Stimulated activated CD8-positive, alpha-beta memory T cell treated with anti-CD3 and anti-CD28 coated beads, Interleukin-2, amount 100 ng/mL, for 1 hour (primary cell): ENCODE measurements around the gene SKOR1.

Experiments used
- DNase-seq, 2 donors: peaks; one replicate each; pipeline ENCODE4 v3.0.0-alpha.2; 2020; ENCODE audit warnings: low read depth in 2 of 2

Gene SKOR1

DNA sequence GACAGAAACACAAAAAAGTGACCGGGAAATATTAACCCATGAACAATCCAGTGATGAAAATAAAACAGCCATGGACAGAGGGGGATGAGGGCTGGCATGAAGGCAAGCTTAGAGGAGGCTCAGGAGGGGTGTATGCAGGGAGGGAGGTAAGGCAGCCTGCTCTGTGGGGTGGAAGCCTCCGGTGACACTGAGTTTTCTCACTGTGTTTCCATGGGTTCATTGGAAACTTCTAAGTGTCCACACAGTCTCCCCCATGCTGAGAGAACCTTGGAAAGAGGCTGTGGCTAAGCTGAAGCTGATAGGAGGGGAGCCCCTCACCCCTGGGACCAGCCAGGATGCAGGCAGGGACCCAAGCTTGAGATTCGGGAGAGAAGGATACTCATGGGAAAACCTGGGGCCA, 6.8 kb upstream of the SKOR1 start:
- no peak for DNase-seq

DNA sequence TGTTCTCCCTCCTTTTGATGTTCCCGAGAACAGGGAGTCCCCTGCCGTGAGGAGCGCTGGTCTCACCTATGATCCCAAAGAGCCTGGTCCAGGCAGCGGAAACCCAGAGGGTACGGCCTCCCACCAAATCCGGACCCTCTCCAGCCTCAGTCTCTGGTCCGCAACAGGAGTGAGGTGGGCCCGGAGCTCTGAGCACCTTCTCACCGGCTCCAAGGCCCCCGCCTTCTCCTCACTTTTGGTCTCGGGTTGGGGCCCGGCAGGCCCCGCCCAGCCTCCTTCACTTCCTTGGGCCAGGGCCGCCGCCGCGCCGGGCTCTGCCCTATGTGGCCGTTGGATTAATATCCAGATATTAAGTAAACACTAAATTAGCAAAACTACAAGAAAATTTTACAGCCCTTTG, 5.7 kb upstream of the SKOR1 start:
- DNase-seq, result no peak

DNA sequence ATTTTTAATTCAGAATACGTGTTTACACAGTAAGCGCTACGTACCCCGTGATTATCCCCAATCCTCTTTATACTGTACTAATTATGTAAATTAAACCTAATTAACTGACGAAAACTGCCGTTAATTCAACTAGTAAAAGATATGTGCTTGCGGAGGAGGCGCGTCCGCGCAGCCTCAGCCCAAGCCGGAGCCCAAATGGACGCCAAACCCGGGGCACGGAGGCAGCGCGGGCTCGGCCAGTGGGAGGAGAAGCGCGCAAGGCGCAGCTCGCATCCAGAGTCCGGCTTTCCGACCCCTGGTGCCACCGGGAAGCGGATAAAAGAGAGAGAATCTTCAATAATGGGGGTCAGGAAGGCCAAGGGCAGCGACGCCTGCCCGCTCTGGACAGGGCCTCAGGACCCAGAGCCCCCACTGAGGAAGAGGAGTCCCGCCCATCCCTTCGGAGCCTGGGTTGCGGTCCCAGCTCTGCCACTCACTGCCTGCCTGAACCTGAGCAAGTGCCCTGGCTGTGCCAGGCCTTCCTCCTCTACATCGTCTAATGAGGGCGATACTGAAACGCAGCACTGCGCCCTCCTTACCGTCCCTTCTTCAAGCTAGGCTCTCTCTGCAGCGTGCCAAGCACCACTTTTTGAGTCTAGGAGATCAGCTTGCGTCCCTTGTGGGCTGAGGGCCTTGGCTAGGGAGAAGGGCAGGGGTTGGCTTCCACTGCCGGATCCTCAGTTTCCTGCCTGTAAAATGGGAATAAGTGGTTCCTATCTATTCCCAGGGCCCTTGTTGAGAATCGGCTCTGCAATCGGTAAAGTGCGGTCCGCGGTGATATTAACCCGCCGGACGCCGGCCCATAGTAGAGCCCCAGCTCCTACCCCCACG, 5.0 kb upstream of the SKOR1 start:
- DNase-seq, result no peak

DNA sequence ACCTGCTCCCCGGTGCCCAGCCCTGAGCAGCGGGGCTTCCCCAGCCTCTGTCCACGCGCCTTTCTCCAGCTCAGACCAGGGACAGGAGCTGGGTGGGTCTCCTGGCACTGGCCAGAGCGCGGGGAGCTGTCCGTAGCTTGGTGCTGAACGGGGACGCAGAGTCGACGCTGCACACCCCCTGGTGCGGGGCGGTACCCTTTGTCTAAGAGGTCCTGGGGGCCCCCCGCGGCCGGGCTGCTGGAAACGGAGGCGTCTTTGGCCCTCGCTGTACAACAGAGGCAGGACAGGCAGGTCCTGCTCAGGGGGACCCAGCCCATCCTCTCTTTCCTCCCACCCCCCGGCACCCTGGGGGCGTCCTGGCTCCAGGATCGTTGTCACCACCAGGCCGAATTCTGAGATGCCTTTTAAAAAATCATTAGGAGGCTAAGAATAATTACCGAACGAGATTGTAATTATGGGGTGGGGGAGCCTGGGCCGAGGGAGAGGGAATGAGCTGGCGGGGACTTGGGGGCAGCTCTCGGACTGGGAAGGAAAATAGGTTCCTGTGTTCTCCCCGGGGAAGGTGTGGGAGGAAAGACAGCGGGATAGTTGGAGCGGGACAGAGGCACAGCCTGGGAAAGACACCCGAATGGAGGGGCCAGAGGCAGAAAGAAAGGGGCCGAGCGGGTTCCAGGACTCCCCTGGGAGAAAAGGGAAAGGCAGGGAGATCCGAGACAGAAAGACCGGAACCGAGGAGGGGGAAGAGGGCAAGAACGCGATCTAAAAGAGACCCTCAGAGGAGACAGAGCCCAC, 4.1 kb upstream of the SKOR1 start:
- DNase-seq, result no peak

DNA sequence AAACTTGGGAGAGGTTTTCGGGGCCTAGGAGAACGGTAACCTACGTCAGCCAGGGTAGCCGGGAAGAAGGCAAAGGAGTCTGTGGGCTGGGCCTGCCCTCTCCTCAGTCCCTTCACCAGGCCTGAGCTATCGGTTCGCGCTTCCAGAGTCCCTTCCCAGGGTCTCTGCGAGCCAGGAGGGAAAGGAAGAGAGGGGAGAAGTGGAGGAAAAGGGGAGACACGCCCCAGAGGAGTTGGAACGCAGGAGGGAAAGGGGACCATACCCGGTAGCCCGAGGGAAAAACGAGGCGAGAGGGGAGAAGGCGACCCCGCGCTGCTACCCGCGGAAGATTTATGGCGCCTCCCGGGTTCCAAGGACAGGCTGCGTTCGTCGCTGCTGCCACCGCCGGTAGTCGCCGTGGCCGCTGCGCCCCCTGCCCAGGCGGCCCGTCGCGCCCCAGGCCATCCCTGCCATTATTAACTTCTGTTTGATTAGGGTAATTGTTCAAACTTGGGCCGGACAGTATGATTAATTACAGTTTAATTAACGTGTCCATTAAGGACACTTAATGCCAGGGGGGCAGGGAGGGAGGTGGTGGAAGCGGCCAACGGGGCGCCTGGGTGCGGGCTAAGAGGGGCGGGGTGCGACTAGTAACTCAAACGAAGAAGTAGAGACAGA, 3.4 kb upstream of the SKOR1 start:
- no peak for DNase-seq

DNA sequence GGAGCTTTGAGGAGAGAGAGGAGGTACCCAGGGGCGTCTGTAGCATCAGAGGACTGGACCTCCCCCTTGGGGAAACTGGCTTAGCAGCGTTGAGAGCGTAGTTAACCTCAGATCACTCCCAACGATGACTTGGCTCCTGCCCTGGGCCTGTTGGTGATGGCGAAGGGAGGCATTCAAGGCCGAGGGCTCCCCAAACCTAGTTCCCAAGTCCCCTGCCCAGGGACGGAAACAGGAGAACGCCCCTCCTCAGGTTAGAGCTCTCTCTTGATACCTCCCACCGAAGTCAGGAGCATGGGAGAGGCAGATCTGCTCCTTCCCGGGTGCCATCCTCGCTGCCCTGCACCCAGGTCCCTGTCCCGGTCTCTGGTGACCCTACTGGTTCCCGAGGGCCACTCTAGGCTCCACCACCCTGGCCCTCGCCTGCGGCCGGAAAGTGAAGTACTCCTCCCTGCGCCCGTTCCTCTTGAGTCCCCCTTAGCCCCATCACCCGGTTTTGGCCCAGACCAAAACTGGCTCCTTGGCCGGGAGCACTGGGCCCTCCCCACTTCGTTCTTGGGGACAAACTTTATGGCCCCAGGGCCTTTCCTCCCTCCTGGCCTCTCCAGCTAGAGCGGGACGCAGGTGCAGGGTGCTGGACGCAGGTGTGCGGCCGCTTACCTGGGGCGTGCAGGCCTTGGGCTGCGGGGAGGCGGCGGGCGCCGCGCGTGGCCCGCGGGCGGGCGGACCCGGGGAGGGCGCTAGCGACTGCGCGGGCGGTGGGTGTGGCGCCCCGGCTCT, 2.6 kb upstream of the SKOR1 start:
- DNase-seq, result no peak

DNA sequence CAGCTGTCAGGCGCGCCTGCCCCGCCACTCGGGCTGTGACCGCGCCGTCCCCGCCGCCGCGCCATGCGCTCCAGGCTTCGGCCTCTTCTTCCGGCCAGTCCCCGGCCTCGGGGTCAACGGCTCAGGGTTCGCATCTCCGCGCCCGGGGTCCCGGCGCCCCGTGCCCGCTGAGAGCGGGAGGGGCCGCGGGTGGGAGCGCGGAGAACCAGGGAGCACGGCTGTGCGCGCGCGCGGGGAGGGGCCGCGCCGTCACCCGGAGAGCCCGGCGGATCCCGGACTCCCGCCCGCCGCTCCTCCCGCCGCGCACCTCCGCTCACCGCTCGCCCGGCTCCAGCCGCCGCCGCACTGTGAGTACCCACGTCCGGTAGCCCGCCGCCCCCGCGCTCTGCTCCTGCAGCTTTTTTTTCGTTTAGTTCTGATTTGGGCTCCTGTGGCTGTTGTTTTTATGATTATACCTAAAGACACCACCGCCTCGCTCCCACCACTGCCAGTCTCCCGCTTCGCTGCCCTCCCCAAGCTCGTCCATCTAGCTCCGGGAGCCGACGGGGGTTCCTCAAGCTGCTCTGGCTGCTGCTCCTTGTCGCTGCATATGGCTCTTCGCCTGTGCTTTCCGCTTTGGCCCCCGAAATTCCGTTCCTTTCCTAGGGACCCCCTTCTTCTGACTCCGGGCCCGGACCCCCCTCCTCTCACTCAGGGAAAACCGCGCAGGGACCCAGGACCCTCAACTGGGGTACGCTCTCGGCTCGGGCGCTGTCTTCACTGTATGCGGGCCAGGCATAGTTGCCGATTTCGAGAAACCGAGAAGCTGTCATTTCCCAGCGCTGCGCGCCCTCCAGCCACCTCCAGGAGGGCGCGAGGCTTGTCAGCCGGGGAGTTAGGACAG, 1.8 kb upstream of the SKOR1 start:
- DNase-seq, result no peak

DNA sequence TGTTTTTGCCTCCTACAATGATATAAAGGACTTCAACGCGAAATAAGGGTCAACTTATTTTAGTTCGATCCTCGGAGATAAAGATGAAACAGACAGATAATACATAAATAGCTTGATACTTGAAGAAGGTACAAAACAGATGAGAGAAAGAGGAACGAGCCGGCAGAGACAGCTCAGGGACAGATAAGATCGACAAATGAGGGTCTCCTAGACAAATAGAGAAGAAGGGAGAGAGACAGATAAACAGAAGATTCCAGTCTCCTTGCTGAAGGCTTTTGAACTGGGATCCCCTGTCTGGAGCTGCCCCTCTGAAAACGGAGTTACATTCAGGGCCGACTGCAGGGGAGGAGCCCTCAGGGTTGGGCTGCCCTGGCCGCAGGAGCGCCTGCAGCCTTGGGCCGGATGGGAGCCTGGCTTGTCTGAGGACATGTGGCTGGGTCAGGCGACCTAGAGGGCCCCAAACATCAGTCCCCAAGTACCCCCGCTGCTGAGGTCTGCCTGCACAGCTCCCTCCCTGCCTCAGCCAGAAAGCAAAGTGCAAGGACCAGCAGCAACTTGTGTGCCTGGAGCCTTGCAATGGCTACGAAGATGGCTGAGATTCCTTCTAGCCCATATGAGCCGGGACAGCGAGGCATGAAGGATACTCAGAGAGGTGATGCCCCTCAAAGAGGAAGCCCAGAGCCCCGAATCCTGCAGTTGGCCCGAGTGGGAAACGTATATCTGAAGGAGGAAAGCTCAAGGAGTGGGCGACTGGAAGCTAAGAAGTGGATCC, 926 bp upstream of the SKOR1 start:
- no peak for DNase-seq

DNA sequence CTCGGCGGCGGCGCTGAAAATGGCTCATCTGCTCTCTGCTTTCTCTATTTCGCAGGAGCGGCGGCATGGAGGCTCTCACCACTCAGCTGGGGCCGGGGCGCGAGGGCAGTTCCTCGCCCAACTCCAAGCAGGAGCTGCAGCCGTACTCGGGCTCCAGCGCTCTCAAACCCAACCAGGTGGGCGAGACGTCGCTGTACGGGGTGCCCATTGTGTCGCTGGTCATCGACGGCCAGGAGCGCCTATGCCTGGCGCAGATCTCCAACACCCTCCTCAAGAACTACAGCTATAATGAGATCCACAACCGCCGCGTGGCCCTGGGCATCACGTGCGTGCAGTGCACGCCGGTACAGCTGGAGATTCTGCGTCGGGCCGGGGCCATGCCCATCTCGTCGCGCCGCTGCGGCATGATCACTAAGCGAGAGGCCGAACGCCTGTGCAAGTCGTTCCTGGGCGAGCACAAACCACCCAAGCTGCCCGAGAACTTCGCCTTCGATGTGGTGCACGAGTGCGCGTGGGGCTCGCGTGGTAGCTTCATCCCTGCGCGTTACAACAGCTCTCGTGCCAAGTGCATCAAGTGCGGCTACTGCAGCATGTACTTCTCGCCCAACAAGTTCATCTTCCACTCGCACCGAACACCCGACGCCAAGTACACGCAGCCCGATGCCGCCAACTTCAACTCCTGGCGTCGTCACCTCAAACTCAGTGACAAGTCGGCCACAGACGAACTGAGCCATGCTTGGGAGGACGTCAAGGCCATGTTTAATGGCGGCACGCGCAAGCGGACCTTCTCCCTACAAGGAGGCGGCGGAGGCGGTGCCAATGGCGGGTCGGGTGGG, 790 bp downstream of the SKOR1 start:
- DNase-seq, result no peak

DNA sequence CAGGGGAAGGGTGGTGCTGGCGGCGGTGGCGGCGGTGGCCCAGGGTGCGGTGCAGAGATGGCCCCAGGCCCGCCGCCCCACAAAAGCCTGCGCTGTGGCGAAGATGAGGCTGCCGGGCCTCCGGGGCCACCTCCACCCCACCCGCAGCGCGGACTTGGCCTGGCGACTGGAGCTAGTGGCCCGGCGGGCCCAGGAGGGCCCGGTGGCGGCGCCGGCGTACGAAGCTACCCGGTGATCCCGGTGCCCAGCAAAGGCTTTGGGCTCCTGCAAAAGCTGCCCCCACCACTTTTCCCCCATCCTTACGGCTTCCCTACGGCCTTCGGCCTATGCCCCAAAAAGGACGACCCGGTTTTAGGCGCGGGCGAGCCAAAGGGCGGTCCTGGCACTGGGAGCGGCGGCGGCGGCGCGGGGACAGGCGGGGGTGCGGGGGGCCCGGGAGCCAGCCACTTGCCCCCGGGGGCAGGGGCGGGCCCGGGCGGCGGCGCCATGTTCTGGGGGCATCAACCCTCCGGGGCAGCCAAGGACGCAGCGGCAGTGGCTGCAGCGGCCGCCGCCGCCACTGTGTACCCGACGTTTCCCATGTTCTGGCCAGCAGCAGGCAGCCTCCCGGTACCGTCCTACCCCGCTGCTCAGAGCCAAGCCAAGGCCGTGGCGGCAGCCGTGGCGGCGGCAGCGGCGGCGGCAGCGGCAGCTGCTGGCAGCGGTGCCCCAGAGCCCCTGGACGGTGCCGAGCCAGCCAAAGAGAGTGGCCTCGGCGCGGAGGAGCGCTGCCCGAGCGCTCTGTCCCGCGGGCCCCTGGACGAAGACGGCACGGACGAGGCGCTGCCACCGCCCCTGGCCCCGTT, 1.6 kb downstream of the SKOR1 start:
- no peak for DNase-seq

DNA sequence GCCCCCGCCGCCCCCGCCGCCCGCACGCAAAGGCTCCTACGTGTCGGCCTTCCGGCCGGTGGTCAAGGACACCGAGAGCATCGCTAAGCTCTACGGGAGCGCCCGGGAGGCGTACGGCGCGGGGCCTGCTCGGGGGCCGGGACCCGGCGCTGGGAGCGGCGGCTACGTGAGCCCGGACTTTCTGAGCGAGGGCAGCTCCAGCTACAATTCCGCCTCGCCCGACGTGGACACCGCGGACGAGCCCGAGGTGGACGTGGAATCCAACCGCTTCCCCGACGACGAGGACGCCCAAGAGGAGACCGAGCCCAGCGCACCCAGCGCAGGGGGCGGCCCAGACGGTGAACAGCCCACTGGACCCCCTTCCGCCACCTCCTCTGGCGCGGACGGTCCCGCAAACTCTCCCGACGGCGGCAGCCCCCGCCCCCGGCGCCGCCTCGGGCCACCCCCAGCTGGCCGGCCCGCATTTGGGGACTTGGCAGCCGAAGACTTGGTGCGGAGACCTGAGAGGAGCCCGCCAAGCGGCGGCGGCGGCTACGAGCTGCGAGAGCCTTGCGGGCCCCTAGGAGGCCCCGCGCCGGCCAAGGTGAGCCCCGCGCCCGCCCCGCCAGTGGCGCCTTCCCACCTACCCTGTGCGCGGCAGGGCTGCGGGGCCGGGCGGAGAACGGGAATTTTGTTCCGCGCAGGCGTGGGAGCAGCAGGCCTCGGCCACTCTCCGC, 2.4 kb downstream of the SKOR1 start:
- DNase-seq, result no peak

DNA sequence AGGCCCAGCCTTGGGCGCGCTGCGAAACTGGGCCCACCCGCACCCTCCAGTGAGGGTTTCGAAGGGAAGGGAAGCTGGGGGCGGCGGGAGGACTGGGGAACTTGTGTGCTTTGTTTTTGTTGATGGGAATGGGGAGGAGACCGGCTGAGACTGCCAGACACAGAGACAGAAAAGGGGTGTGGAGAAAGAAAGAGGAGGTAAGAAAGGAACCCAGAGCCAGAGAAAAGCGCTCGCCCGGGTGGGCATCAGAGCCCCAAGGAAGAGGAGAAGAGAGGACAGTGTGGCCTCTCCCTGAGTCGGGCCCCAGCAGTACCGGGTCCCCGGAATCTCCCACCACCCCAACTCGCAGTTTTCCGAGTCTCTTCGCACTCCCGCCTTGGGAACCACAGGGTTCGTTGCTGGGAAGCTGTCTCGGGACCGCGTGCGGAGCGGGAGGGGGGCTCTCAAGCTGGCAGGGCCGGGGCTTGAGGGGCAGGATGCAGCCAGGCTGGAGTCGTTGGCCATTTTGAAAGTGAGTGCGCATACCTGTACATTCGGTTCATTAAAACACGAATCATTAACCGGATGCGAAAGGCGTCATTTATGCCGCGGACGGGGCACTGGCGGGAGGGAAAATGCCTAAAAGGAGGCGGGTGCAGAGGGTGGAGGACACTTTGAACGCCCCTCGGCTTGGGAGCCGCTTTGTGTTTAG, 3.1 kb downstream of the SKOR1 start:
- DNase-seq, result no peak

DNA sequence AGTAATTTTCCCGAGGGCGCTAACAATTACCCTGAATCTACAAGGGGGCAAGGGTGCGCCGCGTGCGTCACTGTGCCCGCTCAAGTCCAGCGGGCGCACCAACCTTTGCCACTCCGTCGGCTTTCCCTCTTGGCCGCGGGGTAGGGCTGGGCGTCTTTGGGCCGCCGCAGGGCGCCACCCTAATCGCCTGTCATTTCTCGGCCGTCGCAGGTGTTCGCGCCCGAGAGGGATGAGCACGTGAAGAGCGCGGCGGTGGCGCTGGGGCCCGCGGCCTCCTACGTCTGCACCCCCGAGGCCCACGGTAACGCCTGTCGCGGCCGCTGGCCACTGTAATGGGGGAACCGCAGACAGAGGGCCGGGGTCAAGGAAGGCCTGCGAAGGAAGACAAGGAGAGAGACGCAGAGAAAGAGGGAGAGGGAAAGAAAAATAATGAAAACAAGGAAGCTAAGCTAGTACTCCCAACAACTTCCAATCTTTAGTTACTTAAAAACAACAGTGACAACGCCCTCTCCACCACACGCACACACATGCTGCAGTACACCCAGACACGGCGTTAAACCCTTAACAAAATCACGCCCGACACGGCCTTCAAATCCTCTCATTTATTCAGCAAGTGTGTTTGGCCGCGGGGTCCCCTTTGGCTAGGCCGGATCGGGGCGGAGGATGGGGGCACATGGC, 3.8 kb downstream of the SKOR1 start:
- DNase-seq, result no peak

DNA sequence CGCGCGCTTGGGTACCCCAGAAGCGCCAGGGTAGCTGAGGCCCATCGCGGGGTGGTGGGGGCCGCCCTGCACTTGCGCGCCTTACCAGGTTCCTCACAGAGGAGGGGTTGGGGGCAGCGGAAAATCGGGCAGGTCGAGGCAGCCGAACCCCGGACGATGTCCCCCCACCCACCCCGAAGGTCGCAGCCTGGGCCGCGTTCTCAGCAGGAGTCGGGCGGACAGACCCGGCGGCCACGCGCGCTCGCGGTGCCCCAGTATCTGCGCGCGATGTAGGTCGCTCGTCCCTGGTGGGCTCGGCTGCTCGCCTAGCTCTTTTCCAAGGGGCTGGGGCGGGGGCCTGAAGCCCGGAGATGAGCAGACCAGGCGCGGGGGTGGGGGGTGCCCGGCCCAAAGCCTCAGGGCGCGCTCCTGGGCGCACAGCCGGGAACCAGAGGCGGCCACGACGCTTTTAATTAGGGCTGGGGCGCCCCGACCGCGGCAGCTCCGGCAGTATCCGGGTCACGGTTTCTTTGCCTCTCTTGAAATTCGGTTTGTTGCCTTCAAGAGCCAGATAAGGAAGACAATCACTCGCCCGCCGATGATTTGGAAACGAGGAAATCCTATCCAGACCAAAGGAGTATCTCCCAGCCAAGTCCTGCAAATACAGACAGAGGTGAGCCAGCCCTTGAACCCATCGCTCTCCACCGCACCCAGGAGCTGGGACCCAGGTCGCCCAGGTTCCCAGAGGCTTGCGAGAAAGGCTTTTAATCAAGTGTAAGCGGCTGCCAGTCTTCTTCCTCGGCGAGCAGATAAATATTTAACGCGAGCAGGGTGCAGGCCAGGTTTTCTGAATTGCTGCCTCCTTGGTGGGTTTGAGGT, 4.6 kb downstream of the SKOR1 start:
- no peak for DNase-seq

DNA sequence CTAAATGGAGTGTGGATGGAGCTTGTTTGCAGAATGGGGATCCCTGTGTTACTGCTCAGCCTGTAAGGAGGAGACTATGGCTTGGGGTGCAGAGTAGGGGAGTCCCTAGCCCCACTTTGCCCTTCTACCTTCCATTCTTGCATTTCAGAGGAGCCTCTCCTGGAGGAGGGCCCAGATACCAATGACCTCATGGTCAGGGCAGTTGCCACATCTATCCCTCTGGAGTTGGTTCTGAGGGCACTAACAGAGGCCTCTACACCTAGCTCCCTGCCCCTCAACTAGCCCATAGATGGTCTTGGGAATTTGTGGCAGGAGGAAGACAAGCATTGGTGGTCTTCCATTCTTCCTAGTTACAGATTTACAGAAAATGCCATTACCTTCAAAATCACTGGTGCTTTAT, 6.1 kb downstream of the SKOR1 start:
- DNase-seq, result no peak
